ENCODE measurements around the gene IGFL1. TPM values are rescaled to one million over a fixed set of nuclear protein-coding genes. Genes with fewer than 3 reads are reported as not detected.

The IGFL1 gene
- total and polyA plus RNA-seq, 2 of the 8 experiments (the other 6 are each of a cell fraction or from before 2014, with no cell fraction given): not detected

GRCh38 chr19:46269101-46269500 is 39.6 kb downstream of the IGFL1 start (continued):
- TF ChIP-seq HDAC6 (IDR thresholded peaks at IDR 0.05; ENCODE audit: low read depth, low read length) (no peak), USF2 (IDR thresholded peaks at IDR 0.05; ENCODE audit: low read length) (no peak)

All from H1 (cell line).